Vagina (tissue), 2 donors: ENCODE results near the gene NRAP.

ENCODE experiments used
- POLR2A ChIP-seq, 2 donors: fragments of 450-650 bp; IDR thresholded peaks; one replicate each; pipeline ENCODE4 v1.6.1; 2017; ENCODE audit warnings: antibody characterized with exemption in 2 of 2, mild to moderate bottlenecking in 2 of 2, moderate library complexity in 2 of 2
- POLR2AphosphoS5 ChIP-seq, 2 donors: sonication (generic); formaldehyde crosslinking; IDR thresholded peaks; one replicate each; pipeline ENCODE4 v1.9.0; 2017; ENCODE audit warnings: antibody characterized with exemption in 2 of 2, mild to moderate bottlenecking in 2 of 2, low read depth in 1 of 2; ENCODE audit not compliant: insufficient read depth in 1 of 2
- TF ChIP-seq, protein P1 (sequence below), 3 experiments: fragments of 450-650 bp in 2 of 3; fragments of 200-600 bp in 1 of 3; sonication (generic) in 1 of 3; IDR thresholded peaks; one replicate each; pipeline ENCODE4 v1.5.1; 2017 to 2019; ENCODE audit warnings: antibody characterized with exemption in 3 of 3, mild to moderate bottlenecking in 2 of 3, moderate library complexity in 2 of 3

DNA sequence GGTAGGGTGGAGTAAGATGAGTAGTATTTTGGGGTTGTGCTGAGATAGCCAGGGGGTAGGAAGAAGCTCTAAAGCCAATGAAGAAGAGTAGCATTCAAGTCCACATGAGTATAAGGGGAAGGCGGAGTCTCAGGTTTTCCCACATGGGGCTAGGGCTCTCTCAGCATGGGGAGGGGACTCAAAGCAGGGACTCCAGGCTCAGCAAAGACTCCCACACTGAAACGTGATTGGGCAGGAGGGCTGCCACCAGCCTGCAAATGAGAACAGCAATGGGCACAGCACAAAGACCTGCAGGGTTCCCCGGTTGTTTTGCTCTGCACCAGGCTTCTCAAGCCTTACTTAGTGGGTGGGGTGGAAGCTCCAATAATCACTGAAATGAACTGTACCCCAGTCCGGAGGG, 1.5 kb upstream of the NRAP start:
- TF ChIP-seq, protein P1, sequence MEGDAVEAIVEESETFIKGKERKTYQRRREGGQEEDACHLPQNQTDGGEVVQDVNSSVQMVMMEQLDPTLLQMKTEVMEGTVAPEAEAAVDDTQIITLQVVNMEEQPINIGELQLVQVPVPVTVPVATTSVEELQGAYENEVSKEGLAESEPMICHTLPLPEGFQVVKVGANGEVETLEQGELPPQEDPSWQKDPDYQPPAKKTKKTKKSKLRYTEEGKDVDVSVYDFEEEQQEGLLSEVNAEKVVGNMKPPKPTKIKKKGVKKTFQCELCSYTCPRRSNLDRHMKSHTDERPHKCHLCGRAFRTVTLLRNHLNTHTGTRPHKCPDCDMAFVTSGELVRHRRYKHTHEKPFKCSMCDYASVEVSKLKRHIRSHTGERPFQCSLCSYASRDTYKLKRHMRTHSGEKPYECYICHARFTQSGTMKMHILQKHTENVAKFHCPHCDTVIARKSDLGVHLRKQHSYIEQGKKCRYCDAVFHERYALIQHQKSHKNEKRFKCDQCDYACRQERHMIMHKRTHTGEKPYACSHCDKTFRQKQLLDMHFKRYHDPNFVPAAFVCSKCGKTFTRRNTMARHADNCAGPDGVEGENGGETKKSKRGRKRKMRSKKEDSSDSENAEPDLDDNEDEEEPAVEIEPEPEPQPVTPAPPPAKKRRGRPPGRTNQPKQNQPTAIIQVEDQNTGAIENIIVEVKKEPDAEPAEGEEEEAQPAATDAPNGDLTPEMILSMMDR (IDR thresholded peaks at IDR 0.05): no peak
- TF ChIP-seq POLR2A (IDR thresholded peaks at IDR 0.05): no peak
- TF ChIP-seq POLR2AphosphoS5 (IDR thresholded peaks at IDR 0.05; ENCODE audit: insufficient read depth in 1 of 2, low read depth in 1 of 2): no peak
